MM.1S (cell line): Measurements from ENCODE around the gene NAPA.

Experiments used
- DNase-seq: peaks from one replicate; pipeline ENCODE4 v3.0.0-alpha.2; 2015
- H2AFZ ChIP-seq: fragments of 300-600 bp; sonication (generic); 2 replicates; pipeline ENCODE4 v1.6.0; 2016; ENCODE audit warnings: antibody characterized with exemption, low read length
- H3F3A ChIP-seq: fragments of 300-600 bp; sonication (generic); 2 replicates; pipeline ENCODE4 v1.6.1; 2016; ENCODE audit warnings: mild to moderate bottlenecking, antibody characterized with exemption, low read length, moderate library complexity, mixed read lengths; ENCODE audit not compliant: insufficient read depth
- H3K27ac ChIP-seq: fragments of 300-600 bp; sonication (generic); 2 replicates; pipeline ENCODE4 v1.5.1; 2016; ENCODE audit warnings: mild to moderate bottlenecking, low read length
- H3K27me3 ChIP-seq: fragments of 300-600 bp; sonication (generic); replicated peaks from 2 replicates; pipeline ENCODE4 v1.6.0; 2016; ENCODE audit warnings: low read length; ENCODE audit not compliant: insufficient read depth
- H3K36me3 ChIP-seq: fragments of 300-600 bp; sonication (generic); replicated peaks from 2 replicates; pipeline ENCODE4 v1.6.1; 2016; ENCODE audit warnings: mild to moderate bottlenecking, low read length, mixed read lengths; ENCODE audit not compliant: insufficient read depth
- H3K4me1 ChIP-seq: fragments of 300-600 bp; sonication (generic); 2 replicates; pipeline ENCODE4 v1.6.1; 2016; ENCODE audit warnings: low read length, mixed read lengths
- H3K4me2 ChIP-seq: fragments of 300-600 bp; sonication (generic); 2 replicates; pipeline ENCODE4 v1.6.0; 2016; ENCODE audit warnings: low read depth, low read length
- H3K4me3 ChIP-seq: fragments of 300-600 bp; sonication (generic); 2 replicates; pipeline ENCODE4 v1.5.1; 2016; ENCODE audit warnings: low read length, mixed read lengths
- H3K79me2 ChIP-seq: fragments of 300-600 bp; sonication (generic); 2 replicates; pipeline ENCODE4 v1.6.1; 2016; ENCODE audit warnings: mixed run types, low read length, mixed read lengths
- H3K9ac ChIP-seq: fragments of 300-600 bp; sonication (generic); 2 replicates; pipeline ENCODE4 v1.6.1; 2016; ENCODE audit warnings: low read length, mixed read lengths
- H3K9me2 ChIP-seq: fragments of 300-600 bp; sonication (generic); replicated peaks from 2 replicates; pipeline ENCODE4 v1.6.1; 2016; ENCODE audit warnings: mild to moderate bottlenecking, low read length, mixed read lengths; ENCODE audit not compliant: insufficient read depth
- H3K9me3 ChIP-seq: fragments of 300-600 bp; sonication (generic); replicated peaks from 2 replicates; pipeline ENCODE4 v1.6.1; 2016; ENCODE audit warnings: mild to moderate bottlenecking, low read length, mixed read lengths; ENCODE audit not compliant: insufficient read depth
- H4K20me1 ChIP-seq: fragments of 300-600 bp; sonication (generic); 2 replicates; pipeline ENCODE4 v1.6.1; 2016; ENCODE audit warnings: mild to moderate bottlenecking, low read length, moderate library complexity, mixed read lengths; ENCODE audit not compliant: insufficient read depth
- CTCF ChIP-seq: fragments of 300-600 bp; sonication (generic); IDR thresholded peaks from 2 replicates; pipeline ENCODE4 v1.5.1; 2016; ENCODE audit warnings: antibody characterized with exemption, low read length, mixed read lengths
- EZH2 ChIP-seq: fragments of 300-600 bp; sonication (generic); optimal IDR thresholded peaks from 2 replicates; pipeline ENCODE3; 2017; ENCODE audit warnings: low read depth, mild to moderate bottlenecking, antibody characterized with exemption, low read length, mixed read lengths
- EZH2phosphoT487 ChIP-seq: fragments of 300-600 bp; sonication (generic); IDR thresholded peaks from 2 replicates; pipeline ENCODE4 v1.6.1; 2018; ENCODE audit warnings: antibody characterized with exemption, low read length

NAPA gene

DNA sequence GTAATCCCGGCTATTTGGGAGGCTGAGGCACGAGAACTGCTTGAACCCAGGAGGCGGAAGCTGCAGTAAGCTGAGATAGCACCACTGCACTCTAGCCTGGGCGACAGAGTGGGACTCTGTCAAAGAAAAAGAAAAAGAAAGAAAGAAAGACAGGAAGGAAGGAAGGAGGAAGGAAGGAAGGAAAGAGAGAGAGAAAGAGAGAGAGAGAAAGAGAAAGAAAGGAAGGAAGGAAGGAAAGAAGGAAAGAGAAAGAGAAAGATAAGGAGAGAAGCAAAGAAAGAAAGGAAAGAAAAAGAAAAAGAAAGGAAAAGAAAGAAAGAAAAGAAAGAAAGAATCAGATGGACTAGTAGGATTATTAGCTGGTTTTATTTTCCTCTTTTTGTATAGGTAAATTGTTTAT lies 35.3 kb upstream of the NAPA start:
- H3F3A ChIP-seq, result no peaks in the 10 kb centered on the region
- H3K4me2 ChIP-seq, result no peak overlapping the region
- TF ChIP-seq EZH2phosphoT487 (no peak), CTCF (no peak), EZH2 (no peak)
- peaks cover 49% of the 10 kb centered on the region for H3K27me3 ChIP-seq
- no peak overlapping the region for H2AFZ ChIP-seq
- no peaks in the 10 kb centered on the region for H4K20me1 ChIP-seq
- no peak for DNase-seq
- no peak overlapping the region for H3K4me3 ChIP-seq
- no peak overlapping the region for H3K27ac ChIP-seq
- no peaks in the 10 kb centered on the region for H3K79me2 ChIP-seq
- no peaks in the 10 kb centered on the region for H3K4me1 ChIP-seq
- H3K36me3 ChIP-seq, result no peaks in the 10 kb centered on the region
- no peaks in the 10 kb centered on the region for H3K9me3 ChIP-seq
- H3K9ac ChIP-seq, result no peak overlapping the region
- no peaks in the 10 kb centered on the region for H3K9me2 ChIP-seq

DNA sequence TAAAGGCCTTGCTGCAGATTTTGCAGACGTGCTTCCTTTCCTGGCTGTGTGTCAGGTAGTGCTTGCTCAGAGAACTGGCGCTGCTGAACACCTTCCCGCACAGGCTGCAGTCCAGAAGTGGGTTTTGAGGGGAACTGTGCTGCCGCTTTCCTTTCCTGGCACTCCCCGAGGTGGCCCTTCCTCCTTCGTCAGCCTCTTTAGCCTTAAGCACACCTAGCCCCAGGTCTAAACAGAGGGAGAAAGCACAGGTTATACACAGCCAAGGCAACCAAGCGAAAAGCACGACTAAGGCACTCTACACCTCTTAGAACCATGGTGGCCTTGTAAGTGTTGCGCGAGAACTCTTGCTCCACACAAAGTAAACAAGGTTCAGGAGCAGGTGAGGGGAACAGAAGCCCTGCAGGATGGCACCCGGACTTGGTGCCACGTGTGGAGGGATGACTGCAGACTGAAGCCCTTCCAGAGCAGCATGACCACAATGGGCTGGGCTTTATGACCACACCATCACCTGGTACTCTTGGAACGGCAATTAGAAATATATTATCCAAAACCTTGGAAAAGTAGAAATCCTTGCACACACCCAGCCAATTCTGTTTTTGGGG lies 34.5 kb upstream of the NAPA start:
- Histone ChIP-seq H3K9me2 (no peaks in the 10 kb centered on the region), H3K27ac (no peak overlapping the region), H3K79me2 (no peaks in the 10 kb centered on the region), H3F3A (no peaks in the 10 kb centered on the region), H3K9ac (no peak overlapping the region), H3K4me2 (no peak overlapping the region), H3K4me1 (no peaks in the 10 kb centered on the region), H3K4me3 (no peak overlapping the region), H4K20me1 (no peaks in the 10 kb centered on the region), H3K9me3 (no peaks in the 10 kb centered on the region), H3K27me3 (peaks cover 55% of the 10 kb centered on the region), H3K36me3 (no peaks in the 10 kb centered on the region), H2AFZ (no peak overlapping the region)
- TF ChIP-seq EZH2, result no peak
- no peak for TF ChIP-seq CTCF
- TF ChIP-seq EZH2phosphoT487, result no peak
- no peak for DNase-seq

DNA sequence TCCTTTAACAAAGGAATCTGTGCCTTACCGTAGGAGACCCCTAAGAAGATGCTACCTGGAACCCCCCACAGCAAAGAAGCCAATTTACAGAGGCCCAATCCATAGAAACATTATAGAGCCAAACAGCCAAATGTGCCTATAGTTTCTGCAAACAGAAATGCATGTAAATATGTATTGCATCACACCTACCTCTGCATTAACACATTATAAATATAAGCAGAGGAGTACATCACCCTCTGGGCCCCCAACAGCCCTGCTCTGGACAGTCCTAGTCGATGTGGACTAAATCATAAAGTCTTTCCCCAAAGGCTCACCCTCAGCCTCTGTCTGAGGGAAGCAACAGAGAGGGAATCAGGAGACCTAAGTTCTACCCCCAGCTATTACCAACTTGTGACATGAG lies 32.3 kb upstream of the NAPA start:
- Histone ChIP-seq H3K4me1 (no peaks in the 10 kb centered on the region), H4K20me1 (no peaks in the 10 kb centered on the region), H3K36me3 (no peaks in the 10 kb centered on the region), H3K79me2 (no peaks in the 10 kb centered on the region), H3F3A (no peaks in the 10 kb centered on the region), H3K27ac (no peak overlapping the region), H3K9me3 (no peaks in the 10 kb centered on the region), H3K9ac (no peak overlapping the region), H2AFZ (no peak overlapping the region), H3K4me2 (no peak overlapping the region), H3K9me2 (no peaks in the 10 kb centered on the region), H3K4me3 (no peak overlapping the region), H3K27me3 (peaks cover 61% of the 10 kb centered on the region)
- TF ChIP-seq CTCF (no peak), EZH2phosphoT487 (no peak), EZH2 (no peak)
- no peak for DNase-seq
